CD4-positive, alpha-beta T cell treated with Interleukin-10 for 1 hour (primary cell): Measurements from ENCODE around the gene BST2.
A peak's percentile ranks its signal among the peaks of the same experiment; 100 is the strongest.

Experiments used
- DNase-seq: peaks from one replicate; pipeline ENCODE4 v3.0.0-alpha.2; 2020

Gene BST2

DNA sequence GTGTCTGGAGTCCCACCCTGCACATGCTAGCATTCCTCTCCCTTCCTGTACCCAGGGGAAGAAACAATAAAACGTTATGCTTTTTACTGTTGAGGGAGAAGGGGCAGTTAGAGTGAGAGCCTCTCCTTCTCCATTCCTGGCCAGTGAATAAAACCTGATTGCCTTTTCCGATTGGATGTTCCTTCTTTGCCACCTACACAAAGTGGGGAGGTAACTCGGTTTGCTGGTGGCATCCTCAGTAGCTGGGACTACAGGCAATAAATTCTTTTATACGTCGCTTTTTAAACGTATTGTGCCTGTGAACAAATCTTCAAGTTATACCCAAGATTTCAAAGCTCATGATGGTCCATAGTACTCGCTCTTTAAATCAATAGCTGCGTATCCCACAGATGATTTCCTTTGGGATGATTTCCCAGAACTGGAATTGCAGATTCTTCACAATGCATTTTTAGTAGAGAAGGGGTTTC lies 13.8 kb upstream of the BST2 start:
- no peak for DNase-seq

DNA sequence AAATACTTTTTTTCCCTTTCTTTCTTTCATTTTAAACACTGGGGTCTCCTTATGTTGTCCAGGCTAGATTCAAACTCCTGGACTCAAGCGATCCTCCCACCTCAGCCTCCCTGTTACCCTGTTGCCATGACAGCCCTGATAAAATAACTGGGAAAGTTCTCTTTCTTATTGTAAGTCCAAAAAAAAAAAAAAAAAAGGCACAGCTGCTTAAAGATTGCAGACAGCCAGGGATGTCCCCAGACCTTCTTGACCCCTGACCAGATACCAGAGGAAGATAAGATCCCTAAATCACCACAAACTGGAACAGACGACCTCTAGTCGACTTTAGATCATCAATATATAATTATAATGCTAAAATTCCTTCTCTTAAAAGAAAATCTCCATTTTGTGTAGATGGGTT lies 13.3 kb upstream of the BST2 start:
- no peak for DNase-seq

DNA sequence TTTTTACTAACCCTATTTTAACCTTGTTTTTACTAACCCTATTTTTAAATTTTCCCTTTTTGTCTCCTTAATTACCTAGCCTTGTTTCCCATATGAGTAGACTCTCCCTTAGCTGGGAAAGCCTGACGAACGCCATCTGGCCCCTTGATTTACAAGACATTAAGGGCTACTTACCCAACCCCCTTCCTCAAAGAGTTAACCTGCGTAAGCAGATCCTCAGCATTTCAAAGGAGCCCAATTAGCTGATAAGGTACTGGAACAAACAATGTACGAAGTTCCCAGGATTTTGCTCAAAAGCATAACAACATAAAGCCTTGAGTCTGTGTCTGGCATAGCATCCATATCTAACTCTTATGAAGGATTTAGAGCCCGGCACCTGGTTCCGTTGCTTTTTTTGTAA lies 9.7 kb upstream of the BST2 start:
- no peak for DNase-seq

DNA sequence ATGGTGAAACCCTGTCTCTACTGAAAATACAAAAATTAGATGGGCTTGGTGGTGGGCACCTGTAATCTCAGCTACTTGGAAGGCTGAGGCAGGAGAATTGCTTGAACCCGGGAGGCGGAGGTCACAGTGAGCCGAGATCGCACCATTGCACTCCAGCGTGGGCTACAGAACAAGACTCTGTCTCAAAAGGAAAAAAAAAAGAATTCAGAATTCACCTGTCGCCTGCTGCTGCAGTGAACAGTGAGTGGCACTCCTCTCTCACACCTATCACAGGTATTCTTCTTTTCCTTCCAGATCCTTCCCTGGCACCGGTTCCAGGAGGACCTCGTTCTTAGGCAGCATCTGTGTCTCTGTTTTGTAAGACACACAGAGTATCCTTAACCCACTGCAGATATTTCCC lies 8.7 kb upstream of the BST2 start:
- DNase-seq, result no peak

DNA sequence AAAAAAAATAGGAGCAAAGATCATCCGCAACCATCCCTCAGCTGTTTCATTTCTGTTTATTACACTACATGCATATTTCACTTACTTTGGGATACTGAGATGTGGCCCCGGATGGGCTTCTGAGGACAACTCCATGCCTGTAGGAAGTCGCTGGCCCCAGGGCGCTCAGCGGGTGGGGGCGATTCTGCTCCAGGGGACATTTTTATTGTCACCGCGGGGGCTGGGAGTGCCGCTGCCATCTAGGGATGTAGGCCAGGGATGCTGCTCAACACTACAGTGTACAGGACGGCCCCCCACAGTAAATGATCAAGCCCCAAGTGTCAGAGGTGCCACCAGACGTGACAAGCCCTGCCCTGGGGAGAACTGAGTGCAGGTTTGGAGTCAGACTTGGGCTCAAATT lies 6.4 kb upstream of the BST2 start:
- no peak for DNase-seq

DNA sequence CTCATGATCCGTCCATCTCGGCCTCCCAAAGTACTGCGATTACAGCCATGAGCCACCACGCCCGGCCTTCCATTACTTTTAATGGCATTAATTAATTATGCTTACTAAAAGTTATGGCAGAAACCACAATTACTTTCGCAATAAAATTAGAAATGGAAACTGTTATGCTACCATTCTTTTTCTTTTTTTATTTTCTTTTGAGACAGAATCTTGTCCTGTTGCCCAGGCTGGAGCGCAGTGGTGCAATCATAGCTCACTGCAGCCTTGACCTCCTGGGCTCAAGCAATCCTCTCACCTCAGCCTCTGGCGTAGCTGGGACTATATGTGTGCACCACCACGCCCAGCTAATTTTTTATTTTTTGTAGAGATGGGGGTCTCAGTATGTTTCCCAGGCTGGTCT lies 4.6 kb upstream of the BST2 start:
- no peak for DNase-seq

DNA sequence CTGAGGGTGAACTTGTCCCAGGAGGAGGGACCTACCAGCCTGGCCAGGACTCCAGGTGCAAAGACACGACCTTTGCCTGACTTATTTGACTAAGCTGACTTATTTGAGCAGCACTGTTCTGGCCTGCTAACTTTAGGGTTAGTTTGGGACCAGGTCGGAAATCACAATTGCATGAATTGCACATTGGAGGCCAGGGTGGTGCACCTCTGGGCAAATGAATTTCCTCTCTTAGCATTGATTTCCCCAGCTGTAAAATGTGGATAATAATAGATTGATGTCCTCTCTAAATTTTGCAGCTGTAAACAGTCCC lies 1.4 kb upstream of the BST2 start:
- no peak for DNase-seq

DNA sequence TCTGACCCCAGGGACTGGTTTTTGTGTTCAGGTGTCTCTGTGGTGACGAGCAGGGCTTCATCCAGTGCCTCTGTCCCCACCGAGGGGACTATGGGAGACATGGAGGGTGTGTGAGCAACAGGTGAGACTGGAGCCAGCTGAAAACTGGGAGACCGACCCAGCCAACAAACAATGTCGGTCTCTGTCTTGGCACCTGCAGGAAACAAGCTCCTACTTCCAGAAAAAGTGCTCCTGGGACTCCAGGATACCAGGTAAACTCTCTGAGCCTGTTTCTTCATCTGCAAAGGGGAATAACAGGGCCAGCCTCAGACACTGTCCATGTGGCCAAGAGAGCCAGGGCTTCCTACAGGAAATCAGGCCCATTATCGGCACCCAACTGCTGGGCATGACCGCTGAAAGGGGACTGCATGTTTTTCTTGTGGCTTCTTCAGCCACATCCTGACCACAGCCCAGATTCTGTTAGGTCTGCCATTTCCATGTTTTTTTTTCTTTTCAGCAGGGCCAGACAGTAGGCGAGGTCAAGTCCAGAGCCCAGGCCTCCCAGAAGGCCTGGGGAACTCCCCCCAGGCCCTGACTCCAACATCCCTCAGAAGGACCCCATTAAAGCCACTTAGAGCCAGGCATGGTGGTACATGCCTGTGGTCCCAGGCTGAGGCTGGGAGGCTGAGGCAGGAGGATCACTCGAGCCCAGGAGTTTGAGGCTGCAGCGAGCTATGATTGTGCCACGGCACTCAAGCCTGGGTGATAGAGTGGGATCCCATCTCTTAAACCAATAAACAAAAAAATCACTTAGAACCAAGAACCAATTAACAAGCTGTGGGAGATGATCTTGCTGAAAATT lies 836 bp upstream of the BST2 start:
- peak; percentile 30 for DNase-seq

DNA sequence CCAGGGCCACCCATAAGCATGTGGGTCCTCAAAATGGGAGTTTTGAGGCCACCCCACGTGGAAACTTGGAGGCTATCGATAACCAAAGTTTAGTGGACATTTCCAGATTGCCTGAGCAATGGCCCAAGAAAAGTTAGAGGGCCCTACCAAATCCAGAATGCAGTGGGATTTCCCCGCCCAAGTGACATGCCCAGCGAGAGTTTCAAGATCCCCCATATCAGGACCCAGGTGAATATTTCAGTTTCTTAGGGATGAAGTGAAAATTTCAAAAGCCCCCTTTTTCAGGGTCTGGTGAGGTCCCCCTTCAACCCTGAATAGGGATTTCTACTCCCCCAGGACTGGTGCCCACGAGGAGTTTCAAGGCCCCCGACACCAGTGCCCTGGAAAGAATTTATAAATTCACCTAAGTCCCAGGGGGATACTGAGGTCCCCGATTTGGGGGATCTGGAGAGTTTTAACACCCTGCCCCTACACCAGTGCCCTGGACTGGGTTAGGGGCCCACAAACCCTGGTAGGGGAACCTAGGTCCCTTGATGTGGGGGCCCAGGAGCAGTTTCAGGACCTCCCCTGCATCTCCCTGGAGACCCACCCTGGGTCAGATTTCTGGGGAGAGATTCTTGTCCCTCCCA lies 695 bp downstream of the BST2 start:
- no peak for DNase-seq

DNA sequence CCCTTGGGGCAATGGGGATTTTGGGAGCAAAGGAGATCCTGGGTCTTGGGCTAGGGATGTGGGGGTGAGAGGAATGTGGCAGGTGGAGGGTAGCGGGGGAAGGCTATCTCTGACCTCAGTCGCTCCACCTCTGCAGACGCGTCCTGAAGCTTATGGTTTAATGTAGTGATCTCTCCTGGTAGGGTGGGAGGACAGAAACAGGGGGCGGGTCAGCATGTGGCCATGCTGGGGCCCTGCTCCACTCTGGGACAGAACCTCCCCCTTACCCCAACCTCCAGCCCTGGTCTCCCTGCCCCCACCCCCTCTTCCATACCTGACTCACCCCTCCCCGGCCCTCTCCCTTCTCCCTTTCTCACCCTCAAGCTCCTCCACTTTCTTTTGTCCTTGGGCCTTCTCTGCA lies 1.4 kb downstream of the BST2 start:
- DNase-seq, result no peak

DNA sequence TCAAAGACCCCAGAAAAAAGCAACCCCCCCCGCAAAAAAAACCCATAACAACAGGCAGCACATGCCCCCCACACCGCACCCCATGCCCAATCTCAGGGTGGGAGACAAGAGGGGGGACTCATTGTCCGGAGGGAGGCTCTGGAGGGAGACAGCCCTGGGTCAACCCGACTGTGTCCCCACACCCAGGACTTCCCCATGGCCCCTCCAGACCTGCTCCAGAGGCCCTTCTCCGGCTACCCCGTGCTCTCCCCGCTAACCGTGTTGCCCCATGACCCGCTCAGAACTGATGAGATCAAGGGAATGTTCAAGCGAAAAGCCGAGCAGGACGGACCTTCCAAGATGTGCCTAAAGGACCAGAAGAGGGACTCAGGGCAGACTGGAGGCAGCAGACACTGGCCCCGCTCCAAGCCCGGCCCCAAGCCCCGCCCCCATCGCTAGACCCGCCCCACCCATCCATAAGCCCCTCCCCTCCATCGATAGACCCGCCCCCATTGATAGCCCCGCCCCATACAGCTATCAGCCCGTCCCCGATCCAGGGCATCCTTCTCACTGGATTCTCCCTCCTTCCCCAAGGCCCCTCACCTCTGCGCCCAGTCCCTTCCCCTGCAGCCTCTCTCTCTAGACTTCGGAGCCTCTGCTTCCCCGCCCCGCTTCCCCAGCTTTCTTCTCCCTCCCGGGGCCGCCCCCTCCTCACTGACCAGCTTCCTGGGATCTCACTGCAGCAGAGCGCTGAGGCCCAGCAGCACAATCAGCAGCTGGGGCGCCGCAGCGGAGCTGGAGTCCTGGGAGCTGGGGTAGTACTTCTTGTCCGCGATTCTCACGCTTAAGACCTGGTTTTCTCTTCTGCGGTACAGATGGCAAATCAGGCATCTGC lies 2.2 kb downstream of the BST2 start:
- peak; percentile 45 for DNase-seq

DNA sequence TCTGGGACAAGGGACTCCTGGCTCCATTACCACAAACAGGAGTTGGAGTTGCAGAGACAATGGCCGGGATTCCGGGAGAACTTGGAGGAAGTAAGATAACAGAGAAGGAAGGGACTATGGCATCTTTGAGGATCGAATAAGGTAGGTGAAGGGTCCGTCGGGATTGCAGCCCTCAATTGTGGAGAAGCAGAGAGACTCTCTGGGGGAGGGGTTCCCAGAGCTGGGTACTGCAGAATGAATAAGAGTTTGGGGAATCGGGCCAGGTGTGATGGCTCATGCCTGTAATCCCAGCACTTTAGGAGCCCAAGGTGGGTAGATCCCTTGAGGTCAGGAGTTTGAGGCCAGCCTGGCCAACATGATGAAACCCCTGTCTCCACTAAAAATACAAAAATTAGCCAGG lies 3.8 kb downstream of the BST2 start:
- DNase-seq, result no peak

DNA sequence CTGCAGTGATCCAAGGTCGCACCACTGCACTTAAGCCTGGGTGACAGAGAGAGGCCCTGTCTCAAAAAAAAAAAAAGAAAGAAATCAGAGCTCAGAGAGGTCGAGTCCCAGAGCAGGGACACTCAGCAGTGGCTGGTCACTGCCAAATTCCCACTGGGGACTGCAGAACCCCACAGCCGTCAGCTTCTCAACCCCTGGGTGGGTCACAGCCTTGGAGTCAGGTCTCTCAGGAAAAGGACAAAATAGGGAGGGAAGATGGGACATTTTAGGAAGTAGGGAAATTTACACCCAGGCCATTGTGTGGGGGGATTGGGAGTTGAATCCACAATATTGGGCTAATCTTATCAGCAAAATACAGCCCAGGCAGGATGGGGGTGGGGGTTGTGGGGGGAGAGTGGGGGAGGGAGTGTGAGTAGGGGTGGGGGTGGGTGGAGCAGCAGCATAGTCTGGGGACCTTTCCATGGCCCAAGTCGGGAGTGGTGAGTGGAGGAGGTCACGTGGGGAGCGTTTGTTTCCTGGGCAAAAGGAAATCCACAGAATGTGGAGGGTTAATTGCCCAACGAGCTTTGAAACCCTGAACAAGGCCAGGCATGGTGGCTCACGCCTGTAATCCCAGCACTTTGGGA lies 6.4 kb downstream of the BST2 start:
- DNase-seq, result no peak

DNA sequence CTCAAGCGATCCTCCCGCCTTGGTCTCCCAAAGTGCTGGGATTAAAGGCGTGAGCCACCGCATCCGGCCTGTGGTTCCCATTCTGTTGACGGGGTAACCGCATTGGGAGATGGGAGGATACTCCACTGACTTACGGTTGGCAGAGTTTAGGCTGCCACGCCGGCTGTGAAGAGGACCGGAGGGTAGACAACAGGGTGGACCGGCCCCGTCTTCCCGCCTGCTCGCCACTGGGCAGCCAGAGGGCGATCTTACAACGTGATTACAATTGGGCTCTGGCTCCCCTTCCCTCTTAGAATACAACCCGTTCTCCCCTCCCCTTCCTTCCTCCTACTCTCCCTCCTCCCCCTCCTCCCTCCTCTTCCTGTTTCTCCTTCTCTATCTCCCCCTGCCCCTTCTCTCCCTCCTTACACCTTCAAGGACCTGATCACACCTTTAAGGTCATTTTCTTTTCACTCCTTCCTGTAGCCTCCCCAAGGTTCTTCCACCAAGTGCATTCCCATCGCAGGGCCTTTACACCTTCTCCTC lies 10.5 kb downstream of the BST2 start:
- peak; percentile 75 for DNase-seq

DNA sequence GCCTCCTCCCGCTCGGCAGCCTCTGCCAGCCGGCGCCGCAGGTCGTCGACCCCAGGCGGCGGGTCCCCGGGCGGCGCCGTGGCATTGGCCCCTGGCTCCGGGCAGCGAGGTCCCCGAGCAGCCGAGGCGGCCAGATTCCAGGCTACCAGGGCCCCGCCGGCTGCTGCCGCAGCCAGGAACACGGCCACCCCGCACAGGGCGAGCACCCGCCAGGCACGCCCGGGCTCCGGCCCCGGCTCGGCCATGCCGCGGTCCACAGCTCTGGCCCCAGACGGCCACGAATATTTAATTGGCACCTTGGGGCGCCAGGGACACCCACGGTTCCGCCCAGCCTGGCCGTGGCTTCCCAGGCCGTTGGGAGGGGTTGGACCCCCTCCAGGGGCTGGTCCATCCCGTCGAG lies 11.5 kb downstream of the BST2 start, which contains the start of gene CCDC194:
Gene CCDC194, minus strand, starts transcription at position 283 of the 400 bp plus-strand sequence. Its CDS starts 38 bp downstream, at position 245.
- no peak for DNase-seq

DNA sequence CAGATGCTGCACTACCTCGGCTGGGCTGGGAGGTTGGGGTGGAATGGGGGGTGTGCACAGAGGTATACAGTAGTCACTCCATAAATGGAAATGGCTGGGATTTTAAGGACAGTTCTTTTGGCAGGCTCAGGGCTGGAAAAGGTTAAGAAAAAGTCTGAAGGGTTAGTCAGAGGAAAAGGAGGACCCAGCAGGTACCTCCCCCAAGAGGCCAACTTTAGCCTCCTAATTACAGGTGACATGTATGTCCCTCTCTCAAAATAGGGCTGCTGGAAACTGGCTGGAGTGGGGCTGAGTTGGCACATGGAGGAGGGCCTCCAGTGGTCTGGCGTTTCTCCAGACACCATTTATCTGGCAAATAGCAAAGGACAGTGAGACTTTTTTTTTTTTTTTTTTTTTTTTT lies 12.4 kb downstream of the BST2 start:
- DNase-seq, result no peak

DNA sequence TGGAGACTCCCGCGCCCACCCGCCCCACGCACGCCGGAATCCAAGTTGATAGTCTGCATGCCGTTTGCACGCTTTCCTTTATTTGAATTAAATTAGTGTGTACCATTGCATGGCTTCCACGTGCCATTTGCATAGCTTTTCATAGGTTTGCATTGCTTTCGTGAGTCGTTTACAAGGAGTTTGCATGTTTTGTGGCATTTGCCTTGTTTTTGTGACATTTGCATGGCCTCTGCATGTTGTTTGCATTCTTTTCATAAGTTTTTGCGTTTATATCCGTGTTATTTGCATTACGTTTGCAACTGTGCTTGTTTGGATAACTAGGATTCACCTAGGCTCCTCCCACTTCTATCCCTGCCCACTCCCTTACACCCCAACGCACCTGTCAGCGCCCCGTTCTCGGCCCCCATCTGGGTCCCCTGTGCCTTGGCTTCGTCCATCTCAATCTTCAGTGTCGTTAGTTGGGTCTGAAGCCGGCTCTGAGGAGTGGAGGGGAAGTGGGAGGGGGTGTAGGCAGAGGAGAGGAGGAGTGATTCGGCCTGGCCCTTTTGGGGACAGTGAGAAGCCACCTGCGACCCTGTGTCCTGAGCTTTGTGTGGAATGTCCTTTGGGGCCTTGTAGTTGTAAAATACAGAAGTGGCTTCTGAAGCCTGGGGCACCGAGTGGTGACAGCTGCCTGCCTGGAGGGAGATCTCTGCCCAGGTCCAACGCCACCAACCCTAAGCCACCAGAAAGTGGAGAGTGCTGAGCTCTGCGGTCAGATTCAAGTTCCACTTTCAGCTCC lies 13.9 kb downstream of the BST2 start:
- no peak for DNase-seq

DNA sequence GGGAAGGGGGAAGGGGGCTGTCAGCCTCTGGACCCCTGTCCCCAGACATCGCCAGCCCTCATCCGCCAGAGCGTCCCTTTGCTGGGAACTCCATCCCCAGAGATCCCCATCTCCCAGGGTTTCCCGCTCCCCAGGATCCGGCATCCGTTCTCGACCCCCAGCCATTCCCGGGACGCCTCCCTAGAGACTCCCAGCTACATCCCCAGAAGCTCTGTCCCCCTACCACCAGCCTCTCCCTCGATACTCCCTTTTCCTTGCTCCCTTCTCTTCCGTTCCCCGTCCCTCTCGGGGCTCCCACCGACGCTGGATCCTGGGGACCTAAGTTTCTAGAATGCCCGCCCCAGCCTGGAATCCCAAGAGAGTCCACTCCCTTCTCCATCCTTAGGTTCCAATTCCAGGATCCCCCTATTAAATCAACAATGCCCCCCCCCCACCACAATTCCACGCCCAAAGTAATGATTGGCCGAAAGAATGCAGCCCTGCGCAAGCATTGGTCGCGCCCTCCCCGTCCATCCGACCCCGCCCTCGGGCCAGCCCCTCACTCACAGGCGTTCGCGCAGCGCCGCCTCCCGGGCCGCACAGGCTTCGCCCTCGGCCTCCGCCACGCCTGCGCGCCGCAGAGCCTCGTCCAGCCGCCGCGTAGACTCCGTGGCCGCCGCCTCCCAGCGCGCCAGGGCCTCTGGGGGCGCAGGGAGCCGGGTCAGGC lies 14.6 kb downstream of the BST2 start:
- peak; percentile 86 for DNase-seq

DNA sequence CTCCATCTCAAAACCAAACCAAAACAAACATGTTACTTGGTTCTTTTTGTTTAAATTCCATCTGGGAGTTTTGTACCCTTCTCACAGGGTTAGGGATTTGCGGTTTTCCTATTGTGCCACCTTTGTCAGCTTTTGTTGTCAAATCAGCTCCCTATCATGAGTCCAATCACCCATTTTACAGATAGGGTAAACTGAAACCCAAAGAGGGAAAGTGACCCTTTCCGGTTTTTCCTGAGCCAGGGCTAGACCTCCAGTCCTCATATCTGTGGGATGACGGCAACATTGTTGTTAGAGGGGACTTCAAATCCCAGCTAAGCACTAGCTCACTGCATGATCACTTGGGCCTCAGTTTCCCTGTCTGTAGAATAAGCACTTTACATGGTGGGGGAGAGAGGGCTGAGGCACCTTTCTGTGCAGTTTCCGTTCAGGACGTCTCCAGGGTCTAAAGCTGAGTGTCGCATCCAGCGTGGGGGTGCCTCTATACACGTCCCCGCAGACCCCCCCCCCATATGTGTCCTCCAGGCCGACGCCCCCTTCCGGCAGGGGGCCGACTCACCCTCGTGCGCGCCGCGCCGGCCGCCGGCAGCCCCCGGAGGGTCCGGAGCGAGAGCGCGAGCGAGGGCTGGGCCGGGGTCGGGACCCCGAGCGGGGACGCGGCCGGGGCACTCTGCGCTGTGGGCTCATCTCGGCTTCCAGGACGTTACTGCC lies 15.3 kb downstream of the BST2 start:
- DNase-seq, result no peak

DNA sequence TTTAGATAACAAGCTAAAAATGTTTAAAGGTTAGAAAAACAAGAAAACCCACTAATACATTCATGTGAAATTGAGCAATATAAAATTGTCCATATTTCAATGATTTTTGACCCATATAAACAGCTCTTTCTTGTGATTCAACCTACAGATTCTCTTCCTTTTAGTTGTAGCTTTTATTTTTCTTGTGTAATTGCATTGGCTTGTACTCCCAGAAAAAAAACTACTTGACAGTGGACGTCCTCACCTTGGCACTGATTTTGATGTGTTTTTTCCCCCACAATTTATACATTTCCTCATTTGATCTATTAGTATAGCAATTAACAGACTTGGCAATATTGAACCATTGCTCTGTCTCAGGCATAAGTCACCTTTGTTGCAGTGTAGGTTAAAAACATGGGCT lies 16.1 kb downstream of the BST2 start:
- no peak for DNase-seq
